COLO668 (cell line): ENCODE measurements around the gene XRRA1.

Experiments used
- DNase-seq: peaks from one replicate; lab custom pipeline; 2025; ENCODE audit not compliant: unreplicated experiment; lab: John Stamatoyannopoulos, UW

XRRA1 gene

DNA sequence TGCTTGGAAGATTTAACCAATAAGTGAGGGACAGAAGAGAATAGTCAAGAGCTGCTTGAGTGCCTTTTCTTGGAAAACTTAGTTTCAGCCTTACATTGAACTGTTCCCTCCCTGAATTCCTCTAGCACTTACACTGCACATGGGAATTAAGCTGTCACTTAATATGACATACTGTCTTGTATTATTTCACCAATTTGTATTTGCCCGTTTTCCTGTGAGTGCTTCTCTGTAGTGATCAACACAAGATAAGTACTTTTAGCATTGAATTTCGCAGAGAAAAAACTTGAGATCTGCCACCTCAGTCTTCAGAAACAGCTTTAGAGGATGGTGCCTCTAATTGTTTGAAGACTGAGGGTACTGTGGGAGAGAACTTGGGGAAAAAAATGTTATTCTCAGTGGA lies 3.9 kb upstream of the XRRA1 start:
- no peak for DNase-seq

DNA sequence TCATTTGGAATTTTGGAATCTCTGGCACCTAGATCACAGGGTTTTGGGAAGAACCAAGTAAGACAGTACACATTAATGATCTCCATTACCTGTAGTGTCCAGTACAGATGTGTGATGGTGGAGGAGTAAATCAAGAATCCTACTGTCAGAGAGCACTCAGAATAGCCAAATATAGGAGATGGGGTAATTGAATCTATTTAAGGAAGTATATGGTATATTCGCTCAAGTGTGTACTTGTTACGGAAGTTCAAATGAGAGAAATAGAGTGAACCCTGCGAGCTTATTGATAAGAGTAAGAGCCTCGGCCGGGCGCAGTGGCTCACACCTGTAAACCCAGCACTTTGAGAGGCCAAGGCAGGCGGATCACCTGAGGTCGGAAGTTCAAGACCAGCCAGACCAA lies 2.3 kb upstream of the XRRA1 start:
- DNase-seq, result no peak

DNA sequence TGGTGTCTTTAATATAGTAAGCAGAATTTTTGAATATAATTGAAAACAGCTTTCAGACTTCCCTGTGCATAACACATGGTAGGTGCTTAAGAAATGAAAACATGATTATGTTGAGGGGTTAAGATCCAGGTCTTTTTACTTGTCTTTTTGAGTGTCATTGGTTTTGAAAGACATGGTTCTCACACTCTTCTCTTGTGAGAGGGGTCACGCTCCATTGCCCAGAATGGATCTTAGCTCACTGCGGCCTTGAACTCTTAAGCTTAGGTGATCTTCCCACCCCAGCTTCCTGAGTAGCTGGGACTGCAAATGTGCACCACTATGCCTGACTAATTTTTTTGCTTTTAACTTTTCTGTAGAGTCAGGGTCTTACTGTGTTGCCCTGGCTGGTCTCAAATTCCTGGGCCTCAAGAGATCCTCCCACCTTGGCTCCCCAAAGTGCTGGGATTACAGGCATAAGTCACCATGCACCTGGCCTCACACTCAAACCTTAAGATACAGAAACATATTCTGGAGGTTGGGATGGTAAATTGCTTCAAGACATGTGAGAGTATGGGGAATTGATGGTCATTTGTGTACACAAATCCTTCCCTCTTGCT lies 1.6 kb upstream of the XRRA1 start:
- no peak for DNase-seq

DNA sequence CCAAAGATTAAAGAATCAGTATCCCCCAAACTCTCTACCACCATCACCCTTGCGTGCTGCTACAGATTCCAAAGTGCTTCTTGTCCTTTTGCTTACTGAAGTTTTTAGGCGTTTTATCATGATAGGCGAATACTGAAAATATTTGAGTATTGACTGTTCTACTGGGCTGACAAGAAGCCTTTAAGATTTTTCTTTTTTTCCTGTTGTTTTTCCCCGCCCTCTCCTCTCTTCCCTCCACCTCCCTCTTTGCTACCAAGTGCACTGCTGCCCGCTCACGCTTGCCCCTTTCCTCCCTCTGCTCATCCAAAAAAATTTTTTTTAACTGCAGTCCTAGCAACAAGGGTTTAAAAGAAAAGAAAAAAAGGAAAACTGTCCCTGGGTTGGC lies 854 bp upstream of the XRRA1 start:
- DNase-seq, result no peak

DNA sequence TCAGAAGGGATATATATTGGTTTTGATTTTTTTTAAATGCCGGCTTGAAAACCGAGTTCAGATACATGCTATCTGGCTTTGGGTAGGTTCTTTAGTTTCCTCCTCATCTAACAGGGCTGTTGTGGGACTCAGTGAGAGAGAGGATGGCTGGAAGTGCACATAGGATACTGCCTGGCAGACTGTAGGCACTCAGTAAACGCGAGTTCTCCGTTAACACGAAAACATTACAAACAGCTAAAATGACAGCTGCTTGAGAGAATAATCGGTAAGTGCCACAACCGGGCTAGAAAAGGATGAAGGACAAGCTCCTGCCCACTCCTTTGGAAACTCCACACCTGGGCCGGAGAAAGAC lies 369 bp downstream of the XRRA1 start:
- DNase-seq, result no peak

DNA sequence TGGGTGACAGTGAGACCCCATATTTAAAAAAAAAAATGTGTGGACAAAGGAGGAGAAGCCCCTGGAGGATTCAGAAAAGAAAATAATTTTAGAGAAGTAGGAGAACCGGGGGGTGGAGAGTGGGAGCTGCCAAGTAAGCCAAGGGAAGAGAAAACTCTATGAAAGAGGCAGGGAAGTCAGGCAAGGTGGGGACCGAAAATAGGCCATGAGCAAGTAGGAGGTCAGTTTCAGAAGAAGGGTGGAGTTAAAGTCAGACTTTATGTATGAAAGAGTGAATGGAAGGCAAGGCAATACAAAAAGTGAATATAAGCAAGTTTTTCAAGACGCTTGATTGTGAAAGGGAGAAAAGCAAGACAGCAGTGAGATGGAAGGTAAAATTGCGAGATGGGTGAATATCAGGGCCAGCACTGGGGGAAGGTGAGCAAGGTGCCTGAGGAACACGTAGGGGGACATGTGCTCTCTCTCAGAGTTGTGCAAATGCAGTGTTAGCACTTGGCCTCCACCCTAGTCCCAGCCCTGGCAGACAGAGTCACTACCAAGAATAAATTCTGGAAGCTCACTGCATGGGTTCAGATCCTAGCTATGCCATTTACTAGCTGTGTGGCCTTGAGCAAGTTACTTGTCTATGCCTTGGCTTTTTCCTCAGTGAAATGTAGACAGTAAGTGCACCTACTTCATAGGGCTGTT lies 6.7 kb downstream of the XRRA1 start:
- DNase-seq, result no peak

DNA sequence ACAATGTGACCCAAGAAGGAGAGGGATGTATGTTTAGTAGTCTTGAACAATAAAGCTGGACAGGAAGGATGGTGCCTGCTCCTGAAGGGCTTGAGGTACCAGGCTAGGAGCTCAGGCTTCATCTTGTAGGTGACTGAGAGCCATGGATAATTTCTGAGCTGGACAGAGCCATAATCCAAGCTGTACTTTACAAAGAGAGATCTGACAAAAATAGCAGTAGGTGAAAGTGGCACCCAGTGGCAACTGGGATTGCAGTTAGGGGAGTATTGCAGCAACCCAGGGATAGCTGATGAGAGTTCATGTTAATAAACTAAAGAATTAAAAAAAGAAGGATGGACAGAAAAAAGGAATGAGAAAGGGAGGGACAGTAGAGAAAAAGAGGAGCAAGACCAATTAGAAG lies 7.4 kb downstream of the XRRA1 start:
- DNase-seq, result no peak

DNA sequence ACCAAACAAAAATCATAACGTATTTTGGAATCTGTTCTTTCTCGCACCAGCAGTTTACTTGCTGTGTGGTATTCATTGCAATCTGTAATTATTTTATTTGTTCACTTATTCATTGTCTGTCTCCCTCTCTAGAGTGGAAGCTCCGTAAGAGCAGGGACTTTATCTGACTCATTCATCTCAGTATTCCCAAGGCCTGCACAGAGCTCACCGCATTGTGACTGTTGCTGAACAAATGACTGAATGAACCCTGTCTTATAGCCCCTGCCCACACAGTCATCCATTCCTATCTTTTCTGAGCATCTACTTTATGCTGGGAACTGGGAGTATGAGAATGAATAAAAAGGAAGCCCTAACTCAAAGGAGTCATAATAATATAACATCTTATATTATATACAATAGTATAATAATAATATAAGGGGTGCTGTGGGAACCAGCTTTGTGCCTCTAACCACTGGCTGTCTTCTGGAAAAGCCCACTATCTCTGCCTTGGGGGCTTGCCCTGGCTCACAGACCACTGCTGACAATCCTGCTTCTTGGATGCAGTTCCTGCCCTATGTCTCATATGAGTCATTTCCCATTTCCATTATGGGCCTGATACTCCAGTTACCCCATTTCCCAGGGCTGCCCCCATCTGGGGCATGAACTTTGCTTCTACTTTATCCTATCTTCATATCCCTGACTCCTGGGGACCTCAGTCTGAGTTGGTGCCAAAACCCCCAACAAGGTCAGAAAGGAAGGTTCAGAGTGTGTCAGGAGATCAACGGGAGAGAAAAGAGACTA lies 11.0 kb downstream of the XRRA1 start:
- no peak for DNase-seq

DNA sequence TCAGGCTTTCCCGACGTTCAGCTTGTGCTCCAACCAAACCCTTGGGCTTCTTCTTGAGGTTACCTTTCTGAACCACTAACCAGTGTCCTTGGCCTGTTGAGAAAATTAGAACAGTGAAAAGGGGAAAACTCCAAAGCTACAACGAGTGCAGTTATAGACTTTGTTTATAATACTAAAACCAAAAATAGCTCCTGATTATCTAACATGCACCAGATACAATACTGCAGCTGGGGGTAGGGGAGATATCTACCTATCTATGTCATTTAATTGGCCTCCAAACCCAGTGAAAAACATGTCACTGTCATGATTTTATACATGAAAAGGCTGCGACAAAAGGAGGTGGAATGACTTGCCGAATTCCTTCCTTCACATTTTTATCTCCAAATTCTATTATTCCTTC lies 11.9 kb downstream of the XRRA1 start:
- DNase-seq, result no peak

DNA sequence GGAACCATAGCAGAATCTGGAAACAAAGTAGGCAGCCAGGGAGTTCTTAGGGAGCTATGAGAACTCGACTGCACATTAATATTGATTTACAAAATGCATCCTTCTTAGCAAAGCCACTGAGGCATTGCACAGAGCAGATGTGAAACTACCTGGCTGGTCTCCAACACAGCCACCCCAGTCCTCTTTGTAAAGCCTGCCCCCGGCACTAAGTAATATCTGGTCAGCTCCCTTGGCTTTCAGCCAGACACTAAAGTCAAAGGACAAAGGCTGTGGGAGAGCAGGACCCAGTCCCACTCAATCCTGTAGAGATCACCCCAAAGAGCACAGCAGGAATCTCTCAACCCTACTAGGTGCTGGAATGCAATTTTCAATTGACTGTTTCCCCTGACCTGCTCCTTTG lies 12.8 kb downstream of the XRRA1 start:
- DNase-seq, result peak; percentile 18

DNA sequence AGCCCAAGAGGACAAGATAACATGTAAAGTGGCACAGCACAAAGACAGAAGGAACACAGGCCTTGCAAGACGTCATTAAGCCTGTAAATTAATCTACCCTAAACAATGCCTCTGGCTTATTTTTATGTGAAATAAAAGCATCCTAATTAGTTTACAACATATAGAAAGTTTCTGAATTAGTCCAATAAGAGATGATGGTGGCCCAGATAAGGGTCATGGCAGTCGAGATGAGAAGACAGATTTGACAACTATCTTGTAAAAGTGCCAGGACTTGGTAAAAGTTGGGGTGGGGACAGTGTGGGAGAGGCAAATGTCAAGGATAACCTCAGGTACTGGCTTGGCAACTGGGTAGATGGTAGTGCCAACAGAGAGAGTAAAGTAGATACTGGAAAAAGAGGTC lies 13.6 kb downstream of the XRRA1 start:
- no peak for DNase-seq

DNA sequence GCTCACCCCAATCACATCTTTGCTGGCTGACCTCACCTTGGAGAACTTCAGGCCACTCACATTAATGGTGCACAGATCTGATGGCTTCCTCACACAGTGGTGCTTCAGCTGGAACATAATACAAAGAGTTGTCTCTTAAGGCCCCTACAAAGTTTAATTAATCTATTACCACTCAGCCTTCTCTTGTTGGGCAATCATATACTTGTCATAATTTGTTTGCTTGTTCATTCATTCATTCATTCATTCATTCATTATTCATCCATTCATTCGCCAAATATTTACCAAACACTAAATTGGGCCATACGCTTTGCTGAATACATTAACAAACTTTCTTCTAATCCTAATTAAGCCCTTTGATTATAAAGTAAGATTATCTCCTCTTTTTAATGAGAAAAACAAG lies 15.1 kb downstream of the XRRA1 start:
- no peak for DNase-seq

DNA sequence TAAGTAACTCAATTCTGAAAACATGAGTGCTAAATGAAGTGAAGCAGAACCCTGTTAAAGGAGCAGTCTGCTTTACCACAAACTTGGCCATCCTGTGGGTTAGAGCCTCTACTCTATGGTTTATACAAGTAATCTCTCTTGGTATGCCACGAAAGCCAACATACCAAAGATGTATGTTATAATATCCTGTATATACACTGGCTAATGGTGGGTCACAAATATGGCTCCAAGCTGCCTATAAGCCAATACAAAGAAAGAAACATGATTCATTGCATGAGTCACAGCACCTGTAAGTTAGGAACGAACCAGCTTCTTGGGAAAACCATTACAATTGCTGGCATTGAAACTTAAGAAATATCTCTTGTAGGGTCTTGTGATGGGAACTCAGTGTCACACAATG lies 16.1 kb downstream of the XRRA1 start:
- DNase-seq, result no peak

DNA sequence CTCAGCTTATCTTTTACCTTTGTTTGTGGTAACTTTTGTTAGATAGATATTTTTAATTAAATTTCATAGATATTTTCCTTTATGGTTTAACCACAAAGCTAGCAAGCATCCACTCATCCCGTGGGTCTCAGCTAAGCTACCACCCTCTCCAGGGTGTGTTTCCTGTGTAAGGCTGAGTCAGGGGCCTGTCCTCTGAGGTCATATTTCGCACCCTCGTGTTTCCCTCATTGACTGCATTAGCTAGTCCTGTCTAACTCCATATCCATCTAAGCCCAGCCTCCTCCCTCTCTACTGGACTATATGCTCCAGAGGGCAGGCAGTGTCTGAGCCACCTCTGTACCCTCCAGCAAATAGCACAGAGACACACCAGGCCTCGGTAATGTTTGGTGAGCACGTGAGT lies 16.7 kb downstream of the XRRA1 start:
- DNase-seq, result no peak

DNA sequence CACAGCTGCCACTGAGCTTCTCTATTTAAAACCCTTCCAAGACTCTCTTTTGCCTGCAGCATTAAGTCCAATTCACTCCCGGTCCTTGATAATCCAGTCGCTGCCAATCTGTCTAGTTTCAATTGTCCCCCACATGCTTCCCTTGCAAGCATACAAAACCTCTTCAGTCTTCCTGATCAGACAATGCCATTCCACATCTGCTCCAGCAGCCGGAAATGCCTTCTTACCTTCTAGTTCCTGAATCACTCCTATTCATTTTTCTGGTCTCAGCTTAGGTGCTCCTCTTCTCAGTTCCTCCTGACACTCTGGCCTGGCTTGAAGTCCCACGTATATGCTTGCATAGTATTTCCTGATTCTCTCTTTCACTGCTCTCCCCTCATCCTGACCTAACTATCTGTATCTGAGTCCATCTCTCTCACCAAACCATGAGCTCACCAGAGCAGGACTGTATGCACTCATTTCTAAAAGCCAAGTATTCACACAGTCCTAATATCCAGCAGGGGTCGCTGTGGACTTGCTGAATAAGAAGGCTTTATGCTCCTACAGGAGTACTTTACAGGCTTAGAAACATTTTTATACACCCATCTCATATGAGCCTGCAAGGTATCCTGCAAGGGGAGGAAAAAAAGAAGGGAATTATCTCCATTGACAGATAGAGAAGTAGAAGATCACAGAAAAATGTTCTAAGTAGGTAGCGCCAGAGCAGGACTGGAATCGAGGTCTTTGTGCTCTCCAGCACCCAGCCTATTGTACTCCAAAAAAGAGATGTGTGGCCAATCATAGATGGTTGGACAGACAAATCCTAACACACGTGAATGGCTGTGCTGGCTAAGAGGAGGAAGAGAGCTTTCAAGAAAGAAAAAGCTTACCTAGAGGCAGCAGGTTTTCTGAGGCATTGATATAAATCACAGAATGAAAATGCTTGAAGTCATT lies 19.2 kb downstream of the XRRA1 start:
- peak; percentile 53 for DNase-seq

DNA sequence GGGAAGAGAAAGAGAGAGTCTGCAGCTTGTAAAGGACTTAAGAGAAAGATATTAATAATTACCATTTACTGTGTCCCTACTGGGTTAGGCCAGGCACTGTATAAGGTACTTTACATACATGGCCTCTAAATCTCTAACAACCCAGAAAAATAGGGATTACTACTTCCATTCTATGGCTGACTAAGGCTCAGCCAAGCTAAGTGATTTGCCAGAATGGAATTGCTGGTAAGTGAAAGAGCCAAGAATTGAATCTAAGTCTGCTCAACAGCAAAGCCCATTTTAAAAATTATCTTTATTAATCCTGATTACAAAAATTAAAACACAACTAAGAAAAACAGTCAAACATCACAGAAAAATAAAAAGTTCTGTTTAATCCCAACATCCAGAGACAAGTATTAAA lies 21.4 kb downstream of the XRRA1 start:
- no peak for DNase-seq

DNA sequence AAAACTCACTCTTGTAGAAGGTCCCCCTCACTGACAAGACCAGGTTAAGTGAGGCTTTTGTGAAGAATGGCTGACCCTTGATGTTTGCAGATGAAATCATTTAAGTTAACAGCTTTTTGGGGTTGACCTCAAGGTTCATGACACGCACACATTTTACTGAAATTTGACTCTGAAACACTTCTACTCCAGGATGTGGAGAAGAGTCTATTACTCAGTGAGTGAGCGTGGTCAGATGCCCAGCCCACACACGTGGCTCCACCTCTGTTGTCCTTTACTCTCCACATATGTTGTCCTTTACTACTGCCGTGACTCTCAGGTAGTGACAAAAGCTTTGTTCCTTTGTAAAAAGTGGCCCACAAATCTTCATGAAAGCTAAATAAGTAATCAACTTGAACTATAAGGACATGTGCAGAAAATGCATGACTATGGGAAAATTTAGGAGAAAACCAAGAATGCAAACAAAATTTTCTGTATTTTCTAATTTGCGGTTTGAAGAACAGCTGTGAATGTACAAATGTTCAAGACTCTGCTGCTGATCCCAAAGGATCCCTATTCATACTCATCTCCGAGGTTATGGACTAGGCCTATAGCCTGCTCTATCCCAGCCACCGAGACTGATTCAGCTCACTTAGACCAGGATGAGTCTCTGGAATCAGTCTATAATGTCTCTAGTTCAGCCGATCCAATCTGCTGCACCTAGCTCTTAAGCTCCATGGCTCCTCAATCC lies 22.4 kb downstream of the XRRA1 start:
- no peak for DNase-seq

DNA sequence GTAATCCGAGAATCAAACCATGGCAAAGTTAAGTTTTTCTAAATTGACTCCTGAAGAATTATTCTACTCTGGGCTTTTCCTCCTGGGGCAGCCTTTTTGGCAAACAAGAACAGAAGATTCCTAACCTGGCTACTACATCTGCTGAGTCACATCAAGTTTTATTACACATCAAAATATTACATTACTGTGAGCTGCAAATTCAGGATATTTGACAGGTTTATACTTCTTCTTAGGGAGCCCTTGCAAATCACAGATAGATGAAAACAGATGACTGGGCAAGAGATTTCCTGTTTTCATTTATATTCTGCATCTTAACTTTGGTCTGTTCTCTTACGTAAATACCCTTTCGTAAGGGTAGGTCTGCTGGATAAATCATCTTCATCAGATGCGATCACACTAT lies 23.6 kb downstream of the XRRA1 start:
- DNase-seq, result no peak

DNA sequence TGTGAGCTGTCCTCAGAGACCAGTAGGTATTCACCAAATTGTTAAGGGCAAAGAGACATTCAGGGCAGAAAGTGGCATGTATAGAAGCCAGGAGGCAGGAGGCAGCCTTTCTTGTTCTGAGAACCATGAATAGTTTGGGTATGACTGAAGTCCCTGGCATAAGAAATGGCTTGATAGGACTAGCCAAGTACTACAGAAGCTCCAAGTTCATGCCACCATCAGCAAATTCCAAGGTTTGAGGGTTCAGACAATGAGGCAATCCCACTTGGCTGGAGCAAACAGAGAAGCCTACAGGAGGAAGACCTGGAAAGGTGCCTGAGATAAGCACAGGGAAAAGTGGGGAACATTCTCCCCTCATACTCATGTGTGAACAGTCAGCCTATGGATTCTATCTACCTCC lies 25.8 kb downstream of the XRRA1 start:
- DNase-seq, result no peak

DNA sequence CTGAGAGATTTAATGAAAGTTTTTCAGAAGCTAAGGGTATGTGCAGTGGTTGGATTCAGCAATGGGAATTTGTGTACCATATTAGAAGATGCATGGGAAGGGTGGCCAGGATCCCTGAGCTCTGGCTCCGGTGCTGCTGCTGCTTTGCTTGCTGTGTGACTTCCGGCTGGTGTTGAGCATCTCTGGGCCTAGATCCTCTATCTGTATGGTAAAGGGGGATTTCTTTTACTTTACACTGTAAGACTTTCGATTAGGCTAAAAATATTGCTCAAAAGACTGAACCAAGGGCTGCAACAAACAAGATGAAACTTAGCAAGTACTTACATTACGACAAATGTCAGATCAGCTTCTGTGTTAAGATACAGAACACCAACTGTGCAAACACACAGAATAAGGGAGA lies 39.1 kb downstream of the XRRA1 start:
- no peak for DNase-seq

DNA sequence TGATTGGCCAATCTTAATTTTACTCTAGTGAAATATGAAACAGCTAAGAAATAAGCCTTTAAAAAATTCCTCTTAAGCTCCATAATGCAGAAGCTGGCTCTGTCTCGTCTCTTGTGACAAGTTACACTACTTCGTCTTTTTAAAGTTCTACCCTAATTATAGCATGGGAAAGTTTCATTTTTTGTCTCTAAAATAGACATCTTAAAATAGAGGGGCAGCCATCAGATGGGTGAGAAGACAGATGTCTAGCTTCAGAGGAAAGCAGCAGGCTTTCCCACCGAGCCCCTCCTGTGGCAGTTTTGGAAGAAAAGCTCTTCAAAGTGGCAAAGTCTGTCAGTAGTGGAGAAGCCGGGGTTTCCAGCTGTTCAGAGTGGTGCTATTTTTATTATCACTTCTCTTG lies 39.5 kb downstream of the XRRA1 start:
- no peak for DNase-seq
